ENCODE data around the gene SEC31A. TPM values are rescaled to one million over a fixed set of nuclear protein-coding genes. Genes with fewer than 3 reads are reported as not detected.
A peak's percentile ranks its signal among the peaks of the same experiment; 100 is the strongest.

The SEC31A gene
- total and polyA plus RNA-seq, 2 donors (not counting 1 experiment from before 2014, with no cell fraction given), result 52.7 to 134 TPM

DNA sequence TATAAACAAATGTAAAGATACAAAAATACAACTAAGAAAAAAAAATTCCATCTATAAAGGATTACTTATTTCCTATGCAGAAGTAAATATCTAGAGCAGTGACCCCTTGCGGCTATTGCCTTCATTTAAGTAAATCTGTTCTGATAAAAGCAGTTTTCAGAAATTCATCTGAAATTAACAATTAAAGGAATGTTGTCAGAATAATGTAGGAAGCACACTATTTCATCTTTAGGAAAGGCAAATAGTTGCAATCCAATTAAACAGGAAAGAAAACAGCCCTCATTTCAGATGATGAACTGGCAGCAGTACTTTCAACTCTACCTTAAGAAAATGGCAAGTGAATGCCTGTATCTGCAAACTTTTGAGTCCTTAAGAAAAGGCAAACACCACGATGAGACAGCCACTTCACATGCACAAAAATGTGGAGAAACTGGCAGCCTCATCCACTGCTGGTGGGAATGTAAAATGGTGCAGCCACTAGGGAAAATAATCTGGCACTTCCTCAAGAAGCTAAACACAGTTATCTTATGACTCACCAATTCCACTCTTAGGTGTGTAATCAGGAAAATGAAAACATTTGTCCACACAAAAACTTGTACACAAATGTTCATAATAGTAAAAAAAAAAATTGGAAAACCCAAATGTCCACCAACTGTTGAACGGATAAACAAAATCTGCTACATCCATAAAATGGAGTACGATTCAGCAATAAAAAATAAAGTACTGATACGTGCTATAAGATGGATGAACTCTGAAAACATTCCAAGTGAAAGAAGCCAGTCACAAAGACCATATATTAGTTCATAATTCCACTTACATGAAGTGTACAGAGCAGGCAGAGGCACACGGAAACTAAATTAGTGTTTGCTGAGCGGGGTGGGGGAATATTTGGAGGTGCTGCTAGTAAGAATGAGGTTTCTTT is 7.6 kb upstream of the SEC31A start:
- intact Hi-C loops (cut with micrococcal nuclease), result loop anchor here (10.0 kb wide), 1 partner anchor 586 kb away; the partner anchor contains the start of gene ABRAXAS1
- Mint-ChIP-seq H3K9me3 (ENCODE audit: insufficient read depth) (no peaks in the 10 kb centered on the region), H3K27ac (peak overlapping the region; percentile 61)

More for the DNA sequence above, 7.6 kb upstream of the SEC31A start:
- CTCF ChIA-PET, result no interaction called here
- Histone ChIP-seq H3K4me3 (ENCODE audit: control extremely low read depth in 1 of 5, extremely low read depth in 1 of 5, insufficient read depth in 1 of 5, low read depth in 2 of 5, low read length in 4 of 5) (peak overlapping the region in 3 of 5 experiments; percentile 82 to 92 (median 92)), H3K27me3 (replicated peaks in 1 of 4; ENCODE audit: control extremely low read depth in 1 of 4, control insufficient read depth in 3 of 4, insufficient read depth in 4 of 4, low read length in 3 of 4) (no peaks in the 10 kb centered on the region), H4K20me1 (ENCODE audit: control insufficient read depth, insufficient read depth, low read length, poor library complexity, severe bottlenecking) (no peaks in the 10 kb centered on the region), H3K36me3 (replicated peaks in 1 of 2; ENCODE audit: control extremely low read depth in 1 of 2, control insufficient read depth in 1 of 2, extremely low read depth in 1 of 2, insufficient read depth in 2 of 2, low read length in 1 of 2) (peaks cover 8 to 26% of the 10 kb centered on the region in 2 experiments), H3K9me3 (ENCODE audit: control extremely low read depth in 1 of 3, control insufficient read depth in 2 of 3, insufficient read depth in 1 of 3, low read length in 2 of 3) (no peaks in the 10 kb centered on the region), H2AFZ (ENCODE audit: insufficient read depth, low read depth, low read length, poor library complexity, severe bottlenecking) (no peak overlapping the region), H3K9ac (ENCODE audit: low read length) (peak overlapping the region; percentile 92), H3K27ac (ENCODE audit: low read length in 2 of 2) (peak overlapping the region in 1 of 2 donors; percentile 98), H3K79me2 (ENCODE audit: control insufficient read depth, insufficient read depth, low read length) (peaks cover 53% of the 10 kb centered on the region), H3K4me1 (ENCODE audit: control insufficient read depth in 2 of 2, insufficient read depth in 2 of 2, low read length in 2 of 2) (peaks cover 22 to 27% of the 10 kb centered on the region in 2 donors), H3K4me2 (replicated peaks; ENCODE audit: low read depth, low read length, poor library complexity, severe bottlenecking) (peak overlapping the region; percentile 80)
- POLR2A ChIA-PET, result interaction anchor here (2.1 kb wide), 1 partner anchor 524 kb away, joined by 7 read pairs; the partner anchor contains the start of gene HNRNPD
- no peak overlapping the region for H3K4me3 Mint-ChIP-seq
- TF ChIP-seq, protein P1, sequence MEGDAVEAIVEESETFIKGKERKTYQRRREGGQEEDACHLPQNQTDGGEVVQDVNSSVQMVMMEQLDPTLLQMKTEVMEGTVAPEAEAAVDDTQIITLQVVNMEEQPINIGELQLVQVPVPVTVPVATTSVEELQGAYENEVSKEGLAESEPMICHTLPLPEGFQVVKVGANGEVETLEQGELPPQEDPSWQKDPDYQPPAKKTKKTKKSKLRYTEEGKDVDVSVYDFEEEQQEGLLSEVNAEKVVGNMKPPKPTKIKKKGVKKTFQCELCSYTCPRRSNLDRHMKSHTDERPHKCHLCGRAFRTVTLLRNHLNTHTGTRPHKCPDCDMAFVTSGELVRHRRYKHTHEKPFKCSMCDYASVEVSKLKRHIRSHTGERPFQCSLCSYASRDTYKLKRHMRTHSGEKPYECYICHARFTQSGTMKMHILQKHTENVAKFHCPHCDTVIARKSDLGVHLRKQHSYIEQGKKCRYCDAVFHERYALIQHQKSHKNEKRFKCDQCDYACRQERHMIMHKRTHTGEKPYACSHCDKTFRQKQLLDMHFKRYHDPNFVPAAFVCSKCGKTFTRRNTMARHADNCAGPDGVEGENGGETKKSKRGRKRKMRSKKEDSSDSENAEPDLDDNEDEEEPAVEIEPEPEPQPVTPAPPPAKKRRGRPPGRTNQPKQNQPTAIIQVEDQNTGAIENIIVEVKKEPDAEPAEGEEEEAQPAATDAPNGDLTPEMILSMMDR (IDR thresholded peaks at IDR 0.05), result peak; percentile 70
- no peak for TF ChIP-seq EZH2 (IDR thresholded peaks at IDR 0.05; ENCODE audit: borderline replicate concordance, insufficient read depth, low read depth, low read length, poor library complexity, severe bottlenecking)
- peaks cover 7% of the 10 kb centered on the region for H3K4me1 Mint-ChIP-seq
- no peaks in the 10 kb centered on the region for H3K27me3 Mint-ChIP-seq
- WGBS (ENCODE audit: insufficient coverage), result no CpG with 5 or more reads among the region's 7 CpGs
- peak; percentile 49 for DNase-seq
- ATAC-seq (ENCODE audit: low read depth), result no peak

Data from B cell (primary cell).